HG02610 (cell line): ENCODE results near the gene DHRS3.
"Not testable (repeated sequence)": the region's sequence is repeated elsewhere in the genome, so short reads cannot be mapped to it uniquely, and the experiment has no call there.

Experiments used
- ATAC-seq: cut with Tn5 transposase; IDR thresholded peaks from one replicate; pipeline ENCODE4 v1.9.1; 2021; ENCODE audit warnings: mild to moderate bottlenecking, moderate library complexity; ENCODE audit not compliant: unreplicated experiment

DHRS3 gene

GRCh38 chr1:12578860-12579422 lies 39.1 kb downstream of the DHRS3 start:
- ATAC-seq: no peak

- ATAC-seq: no peak
These were observed 41.0 kb downstream of the DHRS3 start for GRCh38 chr1:12577020-12577419.

- no peak for ATAC-seq
These were observed 43.3 kb downstream of the DHRS3 start for GRCh38 chr1:12574757-12575139.

GRCh38 chr1:12573015-12573825 lies 44.8 kb downstream of the DHRS3 start:
- ATAC-seq: no peak

DNA sequence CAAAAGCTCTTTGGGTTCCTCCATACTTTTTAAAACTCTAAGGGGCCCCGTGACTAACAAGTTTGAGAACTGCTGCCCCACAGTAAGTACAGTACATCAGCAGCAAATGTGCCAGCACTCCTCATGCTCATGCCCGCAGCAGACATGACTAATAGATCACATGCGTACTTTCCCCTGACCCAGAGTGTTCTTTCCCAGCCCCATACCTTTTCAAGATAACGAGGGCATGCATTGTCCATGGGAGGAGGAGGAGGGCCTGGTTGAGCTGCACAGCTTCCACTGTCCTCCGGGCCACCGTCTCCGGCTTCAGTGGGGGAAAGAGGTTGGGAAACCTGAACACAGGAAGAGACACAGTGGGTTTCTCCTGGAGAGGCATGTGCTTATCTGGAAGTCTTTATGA lies 45.5 kb downstream of the DHRS3 start:
- no peak for ATAC-seq

DNA sequence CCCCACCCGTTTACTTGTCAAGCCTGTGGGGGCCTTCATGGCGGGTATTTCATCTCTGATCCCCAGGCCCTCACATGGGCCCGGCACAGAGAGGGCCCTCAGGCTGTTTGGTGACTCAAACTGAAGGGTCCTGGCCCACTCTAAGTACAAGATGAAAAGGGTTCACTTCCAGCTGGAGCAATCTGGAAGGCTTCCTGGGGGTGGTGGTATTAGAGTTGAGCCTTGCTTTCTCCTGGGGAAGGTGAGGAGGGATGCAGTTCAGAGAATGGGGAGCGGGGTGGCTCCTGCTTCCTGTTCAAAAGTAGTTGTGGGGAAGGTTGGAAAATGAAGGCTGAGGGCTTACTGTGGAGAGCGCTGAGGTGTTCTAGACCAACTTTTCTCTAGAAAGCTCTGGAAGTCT lies 47.7 kb downstream of the DHRS3 start:
- no peak for ATAC-seq

DNA sequence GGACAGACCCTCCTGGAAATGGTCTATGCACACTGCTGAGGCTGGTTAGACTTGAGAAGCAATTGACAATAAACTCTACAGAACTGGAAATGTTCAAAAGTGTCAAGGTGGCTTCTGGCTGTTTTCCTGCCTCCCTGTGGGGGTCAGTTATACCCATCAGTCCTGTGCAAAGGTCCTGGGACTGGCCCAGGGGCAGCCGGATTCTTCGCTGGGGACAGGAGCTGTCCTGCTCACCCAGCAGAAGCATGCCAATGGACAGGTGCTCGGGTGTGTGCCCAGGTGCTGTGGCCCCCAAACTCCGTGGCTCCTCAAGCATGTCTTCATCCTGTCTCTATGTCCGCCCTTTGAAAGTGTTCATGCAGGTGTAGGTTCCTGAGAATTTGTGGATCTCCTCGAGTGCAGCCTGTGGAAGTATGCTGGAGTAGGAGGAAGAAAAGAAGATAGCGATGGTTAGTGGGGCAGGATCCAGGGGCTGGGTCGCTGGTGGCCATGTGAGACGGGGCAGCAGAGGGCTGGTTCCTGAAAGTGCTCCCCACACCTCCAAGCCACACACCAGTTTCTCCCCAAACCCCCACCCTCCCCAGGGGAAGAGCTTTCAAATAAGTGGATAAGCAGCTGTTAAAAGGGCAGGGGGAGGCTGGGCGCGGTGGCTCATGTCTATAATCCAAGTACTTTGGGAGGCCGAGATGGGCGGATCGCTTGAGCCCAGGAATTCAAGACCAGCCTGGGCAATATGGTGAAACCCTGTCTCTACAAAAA lies 49.8 kb downstream of the DHRS3 start:
- ATAC-seq: no peak

DNA sequence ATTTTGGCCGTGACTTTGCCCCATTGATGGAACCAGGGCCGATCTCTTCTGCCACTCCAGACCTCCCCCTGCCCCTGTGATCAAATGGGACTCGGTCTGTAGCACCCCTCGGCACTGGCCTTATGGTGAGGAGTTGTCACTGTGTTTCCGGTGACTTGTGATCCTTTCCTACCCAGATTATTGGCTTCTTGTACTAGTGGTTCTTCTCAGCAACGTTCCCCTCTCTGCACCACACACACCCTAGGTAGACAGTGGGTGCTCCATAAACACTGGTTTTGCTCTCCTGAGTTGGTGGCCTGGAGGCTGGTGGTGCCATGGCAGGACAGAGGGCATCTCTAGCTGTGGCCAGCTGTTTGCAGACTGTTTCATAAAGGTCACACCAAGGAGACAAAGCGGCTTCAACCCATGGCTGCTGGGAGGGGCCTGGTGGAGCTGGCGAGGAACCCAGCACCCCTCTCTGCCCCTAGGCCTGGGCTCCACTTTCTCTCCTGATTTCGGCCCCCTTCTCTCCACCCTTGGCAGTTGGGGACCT lies 50.7 kb downstream of the DHRS3 start:
- ATAC-seq: no peak

DNA sequence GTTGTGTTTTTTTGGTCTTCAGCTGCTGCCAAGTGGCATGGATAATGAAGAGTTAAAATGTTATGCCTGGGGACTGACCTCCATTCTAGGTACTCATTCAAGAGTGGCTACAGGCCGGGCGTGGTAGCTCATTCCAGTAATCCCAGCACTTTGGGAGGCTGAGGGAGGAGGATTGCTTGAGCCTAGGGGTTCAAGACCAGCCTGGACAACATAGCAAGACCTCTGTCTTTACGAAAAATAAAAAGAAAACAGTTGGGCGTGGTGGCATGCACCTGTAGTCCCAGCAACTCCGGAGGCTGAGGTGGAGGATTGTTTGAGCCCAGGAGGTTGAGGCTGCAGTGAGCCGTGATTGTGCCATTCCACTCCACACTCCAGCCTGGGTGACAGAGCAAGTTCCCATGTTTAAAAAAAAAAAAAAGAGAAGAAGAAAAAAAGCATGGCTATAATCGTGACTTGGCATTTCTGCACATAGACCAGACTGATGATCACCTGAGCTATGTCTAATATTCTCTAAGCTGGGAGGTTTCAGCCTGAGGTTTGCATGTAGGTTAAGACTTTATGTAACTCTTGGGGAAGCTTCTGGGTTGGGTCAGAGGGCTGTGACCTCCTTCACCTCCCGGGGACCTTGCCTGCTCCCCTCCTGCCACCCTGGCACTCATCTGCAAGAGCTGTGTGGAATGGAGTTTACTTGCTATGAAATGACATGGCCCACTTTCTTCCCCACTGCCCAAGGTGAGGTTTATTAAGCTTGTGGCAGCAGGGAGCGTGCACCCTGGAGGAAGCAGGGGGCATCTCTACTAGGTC lies 51.3 kb downstream of the DHRS3 start:
- no peak for ATAC-seq

GRCh38 chr1:12565966-12566352 lies 52.1 kb downstream of the DHRS3 start:
- no peak for ATAC-seq

GRCh38 chr1:12565094-12565965 lies 52.7 kb downstream of the DHRS3 start:
- ATAC-seq: no peak

GRCh38 chr1:12564251-12564650 lies 53.8 kb downstream of the DHRS3 start:
- ATAC-seq: not testable (repeated sequence)

DNA sequence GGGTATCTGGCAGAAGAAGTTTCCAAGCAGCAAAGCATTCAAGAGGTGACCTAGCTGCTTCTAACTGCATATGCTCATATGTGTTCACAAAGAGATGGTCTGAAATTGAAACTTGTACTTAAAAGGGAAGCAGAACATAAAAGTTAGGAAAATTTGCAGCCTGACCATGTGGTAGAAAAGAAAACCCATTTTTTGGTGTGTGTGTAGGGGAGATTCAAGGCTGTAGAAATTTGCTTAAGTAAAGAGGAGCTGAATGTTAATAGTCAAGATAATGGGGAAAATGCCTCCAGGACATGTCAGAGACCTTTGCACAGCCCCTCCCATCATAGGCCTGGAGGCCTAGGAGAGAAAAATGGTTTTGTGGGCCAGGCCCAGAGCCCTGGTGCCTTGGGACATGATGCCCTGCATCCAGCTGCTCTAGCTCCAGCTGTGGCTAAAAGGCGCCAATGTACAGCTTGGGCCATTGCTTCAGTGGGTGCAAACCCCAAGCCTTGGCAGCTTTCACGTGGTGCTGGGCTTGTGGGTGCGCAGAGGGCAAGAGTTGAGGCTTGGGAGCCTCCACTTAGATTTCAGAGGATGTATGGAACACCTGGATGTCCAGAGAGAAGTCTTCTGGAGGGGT lies 54.9 kb downstream of the DHRS3 start:
- ATAC-seq: no peak

- ATAC-seq: no peak
These were observed 56.9 kb downstream of the DHRS3 start for GRCh38 chr1:12561121-12561520.

DNA sequence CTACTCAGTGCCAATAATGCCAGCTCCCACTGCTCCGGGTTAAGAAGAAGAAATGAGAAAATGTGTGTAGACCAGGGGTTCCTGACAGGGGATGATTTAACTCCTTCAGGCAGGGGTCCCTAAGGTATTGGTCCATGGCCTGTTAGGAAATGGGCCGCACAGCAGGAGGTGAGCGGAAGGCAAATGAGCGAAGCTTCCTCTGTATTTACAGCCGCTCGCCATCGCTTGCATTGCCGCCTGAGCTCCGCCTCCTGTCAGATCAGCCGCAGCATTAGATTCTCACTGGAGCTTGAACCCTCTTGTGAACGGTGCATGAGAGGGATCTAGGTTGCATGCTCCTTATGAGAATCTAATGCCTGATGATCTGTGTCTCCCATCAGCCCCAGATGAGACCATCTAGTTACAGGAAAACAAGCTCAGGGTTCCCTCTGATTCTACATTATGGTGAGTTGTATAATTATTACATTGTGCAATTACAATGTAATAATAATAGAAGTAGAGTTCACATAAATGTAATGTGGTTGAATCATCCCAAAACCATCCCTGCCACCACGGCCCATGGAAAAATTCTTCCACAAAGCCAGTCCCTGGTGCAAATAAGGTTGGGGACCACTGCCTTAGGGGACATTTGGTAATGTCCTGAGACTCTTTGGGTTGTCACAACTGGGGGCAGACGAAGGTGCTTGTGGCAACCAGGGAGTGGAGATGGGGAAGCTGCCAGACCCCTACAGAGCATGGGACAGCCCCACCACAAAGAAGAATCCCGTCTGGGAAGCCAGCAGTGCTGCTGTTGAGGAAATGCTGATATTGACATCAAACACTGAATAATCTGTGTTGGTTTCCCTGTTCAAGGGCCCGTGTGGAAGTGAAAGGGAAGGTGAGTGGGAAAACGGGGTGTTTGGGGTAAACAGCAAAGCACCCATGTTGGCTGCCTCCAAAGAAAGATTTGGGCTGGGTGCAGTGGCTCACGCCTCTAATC lies 60.8 kb downstream of the DHRS3 start:
- no peak for ATAC-seq

DNA sequence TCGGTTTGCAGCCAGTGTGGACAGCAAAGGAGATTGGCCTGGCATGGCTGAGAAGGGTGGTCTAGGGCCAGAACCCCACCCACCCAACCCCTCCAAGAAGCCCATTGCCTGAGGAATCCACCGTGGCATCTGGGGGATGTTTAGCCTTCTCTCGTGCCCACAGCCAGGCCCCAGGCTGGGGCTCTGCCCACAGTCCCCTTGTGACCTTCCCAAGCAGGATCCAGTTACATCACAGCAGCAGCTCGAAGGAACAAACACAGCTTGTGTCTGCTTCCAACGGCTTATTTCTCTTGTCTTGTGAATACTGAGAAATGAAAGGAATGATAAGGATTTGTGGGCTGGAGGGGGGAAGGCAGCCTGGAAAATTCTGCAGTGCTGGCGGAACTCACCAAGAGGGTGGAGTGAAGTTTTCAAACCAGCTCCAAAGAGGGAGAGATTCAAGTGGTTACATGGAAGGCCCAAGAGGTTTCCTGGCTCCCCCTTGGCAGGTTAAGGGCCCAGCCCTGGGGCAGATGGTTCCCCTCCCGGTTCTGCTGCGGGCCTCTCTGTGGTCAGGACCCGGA lies 61.6 kb downstream of the DHRS3 start:
- ATAC-seq: no peak

DNA sequence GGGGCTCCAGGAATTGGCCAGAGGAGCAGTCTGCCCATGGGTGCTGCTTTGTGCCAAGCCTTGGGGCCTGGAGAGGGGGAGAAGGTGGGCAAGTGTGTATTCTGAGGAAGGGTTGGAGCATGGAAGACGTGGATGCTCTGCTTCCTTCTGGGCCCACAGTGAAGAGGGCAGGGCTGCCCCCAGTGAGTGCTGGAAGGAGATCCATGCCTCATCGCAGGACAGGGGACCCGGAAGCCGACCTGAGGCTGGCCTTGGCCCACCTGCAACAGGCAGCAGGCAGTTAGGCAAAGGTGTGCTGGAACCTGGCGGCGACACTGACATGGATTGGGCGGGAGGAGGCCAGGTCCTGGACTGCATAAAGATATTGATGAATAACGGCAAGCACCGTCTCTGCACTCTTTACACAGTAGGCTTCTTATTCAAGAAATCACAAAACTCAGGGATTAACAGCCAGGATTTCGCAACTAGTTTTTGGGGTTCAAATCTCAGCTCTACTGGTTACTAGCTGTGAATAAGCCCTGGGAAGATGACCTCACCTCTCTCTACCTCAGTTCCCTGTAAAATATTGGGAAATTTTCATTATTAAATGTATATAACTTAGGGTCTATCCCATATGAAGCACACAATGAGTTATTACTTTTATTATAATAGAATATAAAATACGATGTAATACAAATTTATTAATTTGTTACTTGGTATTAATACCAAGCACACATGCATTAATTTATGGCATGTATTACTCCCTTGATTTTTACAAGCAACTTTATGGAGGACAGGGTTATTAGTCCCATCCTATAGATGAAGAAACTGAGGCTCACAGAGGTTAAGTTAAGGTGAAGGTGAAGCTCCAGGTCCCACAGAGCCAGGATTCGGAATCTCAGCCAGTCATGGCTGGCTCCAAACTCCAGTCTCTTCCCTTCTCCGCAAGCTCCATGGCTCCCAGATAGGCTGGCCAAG lies 62.3 kb downstream of the DHRS3 start:
- ATAC-seq: no peak
